ENCODE measurements around the gene MEX3A.

- TF ChIP-seq CTCF (IDR thresholded peaks at IDR 0.05): no peak
- TF ChIP-seq EZH2 (IDR thresholded peaks at IDR 0.05): no peak
- no peak for TF ChIP-seq EZH2phosphoT487 (IDR thresholded peaks at IDR 0.05)
Observed at GRCh38 chr1:156074661-156075060, 7.6 kb downstream of the MEX3A start.
